Loucy (cell line): ENCODE data around the gene CYP4B1.

Experiments
- H2AFZ ChIP-seq: fragments of 200-600 bp; sonication (generic); 2 replicates; pipeline ENCODE4 v1.6.0; 2016; ENCODE audit warnings: antibody characterized with exemption, mild to moderate bottlenecking, low read length, moderate library complexity
- H3F3A ChIP-seq: fragments of 200-600 bp; 2 replicates; pipeline ENCODE4 v1.6.0; 2016; ENCODE audit warnings: antibody characterized with exemption, low read depth, mild to moderate bottlenecking
- H3K27me3 ChIP-seq: fragments of 200-600 bp; sonication (generic); 2 replicates; pipeline ENCODE4 v1.6.1; 2014; ENCODE audit warnings: low read length, mild to moderate bottlenecking; ENCODE audit not compliant: insufficient read depth, poor library complexity, severe bottlenecking
- H3K36me3 ChIP-seq: fragments of 200-600 bp; sonication (generic); 2 replicates; pipeline ENCODE4 v1.6.1; 2016; ENCODE audit warnings: low read length; ENCODE audit not compliant: insufficient read depth
- H3K4me1 ChIP-seq: fragments of 200-600 bp; sonication (generic); 2 replicates; pipeline ENCODE4 v1.5.1; 2014; ENCODE audit warnings: low read length, mild to moderate bottlenecking; ENCODE audit not compliant: insufficient read depth, poor library complexity, severe bottlenecking
- H3K4me2 ChIP-seq: fragments of 200-600 bp; sonication (generic); 2 replicates; pipeline ENCODE4 v1.6.0; 2014; ENCODE audit warnings: antibody characterized with exemption, low read length, low read depth, mild to moderate bottlenecking; ENCODE audit not compliant: poor library complexity, severe bottlenecking
- H3K4me3 ChIP-seq: fragments of 200-600 bp; sonication (generic); 2 replicates; pipeline ENCODE4 v1.5.1; 2014; ENCODE audit warnings: low read length, mild to moderate bottlenecking, mixed read lengths; ENCODE audit not compliant: poor library complexity, severe bottlenecking
- H3K79me2 ChIP-seq: fragments of 200-600 bp; sonication (generic); 2 replicates; pipeline ENCODE4 v1.6.1; 2014; ENCODE audit warnings: low read length; ENCODE audit not compliant: insufficient read depth
- H3K9ac ChIP-seq: fragments of 200-600 bp; sonication (generic); 2 replicates; pipeline ENCODE4 v1.6.0; 2014; ENCODE audit warnings: mild to moderate bottlenecking, low read depth, low read length, moderate library complexity; ENCODE audit not compliant: poor library complexity, severe bottlenecking
- H3K9me2 ChIP-seq: fragments of 200-600 bp; sonication (generic); replicated peaks from 2 replicates; pipeline ENCODE4 v1.6.1; 2016; ENCODE audit warnings: low read depth, low read length, mixed read lengths
- H3K9me3 ChIP-seq: fragments of 200-600 bp; sonication (generic); 2 replicates; pipeline ENCODE4 v1.6.1; 2014; ENCODE audit warnings: mild to moderate bottlenecking, antibody characterized with exemption, low read length, low read depth; ENCODE audit not compliant: insufficient read depth
- H4K20me1 ChIP-seq: fragments of 200-600 bp; sonication (generic); 2 replicates; pipeline ENCODE4 v1.6.0; 2014; ENCODE audit warnings: antibody characterized with exemption, low read length, mild to moderate bottlenecking; ENCODE audit not compliant: insufficient read depth, poor library complexity, severe bottlenecking
- EZH2phosphoT487 ChIP-seq: fragments of 200-600 bp; IDR thresholded peaks from 2 replicates; pipeline ENCODE4 v1.6.1; 2018; ENCODE audit warnings: antibody characterized with exemption, mild to moderate bottlenecking, moderate library complexity, borderline replicate concordance
- TF ChIP-seq, protein P1 (sequence below): fragments of 200-600 bp; sonication (generic); conservative IDR thresholded peaks from 2 replicates; pipeline ENCODE4 v1.5.1; 2014; ENCODE audit warnings: mild to moderate bottlenecking, antibody characterized with exemption, low read length

The CYP4B1 gene

DNA sequence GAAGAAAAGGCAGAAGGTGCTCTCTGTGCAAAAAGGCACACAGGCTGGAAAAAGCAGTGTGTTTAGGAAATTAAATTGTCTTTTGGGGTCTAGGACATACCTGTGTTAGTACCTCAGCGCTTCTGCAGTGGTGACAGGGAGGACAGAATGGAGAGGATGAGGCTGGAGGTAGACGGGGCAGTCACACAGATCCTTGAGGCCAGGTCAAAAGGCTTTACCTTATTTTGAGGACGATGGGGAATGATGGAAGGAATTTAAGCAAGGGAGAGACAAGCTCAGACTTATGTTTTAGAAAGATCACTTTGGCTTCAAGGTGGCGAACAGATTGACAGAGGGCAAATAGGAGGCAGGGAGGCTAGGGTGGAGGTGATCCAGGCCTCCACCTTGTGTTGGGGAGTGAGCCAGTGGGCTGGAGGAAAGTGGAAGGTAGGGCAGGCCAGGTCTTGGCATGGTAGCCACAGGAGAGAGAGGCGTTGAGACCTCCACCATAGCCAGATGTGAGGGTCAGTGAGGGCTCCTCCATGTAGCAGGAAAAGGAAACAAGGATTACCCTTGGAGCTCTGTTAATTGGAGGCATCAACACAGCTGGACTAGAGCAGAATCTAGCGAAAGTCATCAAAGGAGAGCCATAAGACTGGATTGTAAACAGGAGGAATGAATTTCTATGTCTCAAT lies 4.2 kb downstream of the CYP4B1 start:
- Histone ChIP-seq H3K9me3 (no peaks in the 10 kb centered on the region), H3K4me1 (no peaks in the 10 kb centered on the region), H3K4me2 (no peak overlapping the region), H4K20me1 (no peaks in the 10 kb centered on the region), H3F3A (no peaks in the 10 kb centered on the region), H3K9me2 (no peaks in the 10 kb centered on the region), H2AFZ (no peak overlapping the region), H3K9ac (no peak overlapping the region), H3K36me3 (no peaks in the 10 kb centered on the region), H3K79me2 (no peaks in the 10 kb centered on the region), H3K27me3 (no peaks in the 10 kb centered on the region), H3K4me3 (no peak overlapping the region)
- TF ChIP-seq, protein P1, sequence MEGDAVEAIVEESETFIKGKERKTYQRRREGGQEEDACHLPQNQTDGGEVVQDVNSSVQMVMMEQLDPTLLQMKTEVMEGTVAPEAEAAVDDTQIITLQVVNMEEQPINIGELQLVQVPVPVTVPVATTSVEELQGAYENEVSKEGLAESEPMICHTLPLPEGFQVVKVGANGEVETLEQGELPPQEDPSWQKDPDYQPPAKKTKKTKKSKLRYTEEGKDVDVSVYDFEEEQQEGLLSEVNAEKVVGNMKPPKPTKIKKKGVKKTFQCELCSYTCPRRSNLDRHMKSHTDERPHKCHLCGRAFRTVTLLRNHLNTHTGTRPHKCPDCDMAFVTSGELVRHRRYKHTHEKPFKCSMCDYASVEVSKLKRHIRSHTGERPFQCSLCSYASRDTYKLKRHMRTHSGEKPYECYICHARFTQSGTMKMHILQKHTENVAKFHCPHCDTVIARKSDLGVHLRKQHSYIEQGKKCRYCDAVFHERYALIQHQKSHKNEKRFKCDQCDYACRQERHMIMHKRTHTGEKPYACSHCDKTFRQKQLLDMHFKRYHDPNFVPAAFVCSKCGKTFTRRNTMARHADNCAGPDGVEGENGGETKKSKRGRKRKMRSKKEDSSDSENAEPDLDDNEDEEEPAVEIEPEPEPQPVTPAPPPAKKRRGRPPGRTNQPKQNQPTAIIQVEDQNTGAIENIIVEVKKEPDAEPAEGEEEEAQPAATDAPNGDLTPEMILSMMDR, result no peak
- TF ChIP-seq EZH2phosphoT487, result no peak

DNA sequence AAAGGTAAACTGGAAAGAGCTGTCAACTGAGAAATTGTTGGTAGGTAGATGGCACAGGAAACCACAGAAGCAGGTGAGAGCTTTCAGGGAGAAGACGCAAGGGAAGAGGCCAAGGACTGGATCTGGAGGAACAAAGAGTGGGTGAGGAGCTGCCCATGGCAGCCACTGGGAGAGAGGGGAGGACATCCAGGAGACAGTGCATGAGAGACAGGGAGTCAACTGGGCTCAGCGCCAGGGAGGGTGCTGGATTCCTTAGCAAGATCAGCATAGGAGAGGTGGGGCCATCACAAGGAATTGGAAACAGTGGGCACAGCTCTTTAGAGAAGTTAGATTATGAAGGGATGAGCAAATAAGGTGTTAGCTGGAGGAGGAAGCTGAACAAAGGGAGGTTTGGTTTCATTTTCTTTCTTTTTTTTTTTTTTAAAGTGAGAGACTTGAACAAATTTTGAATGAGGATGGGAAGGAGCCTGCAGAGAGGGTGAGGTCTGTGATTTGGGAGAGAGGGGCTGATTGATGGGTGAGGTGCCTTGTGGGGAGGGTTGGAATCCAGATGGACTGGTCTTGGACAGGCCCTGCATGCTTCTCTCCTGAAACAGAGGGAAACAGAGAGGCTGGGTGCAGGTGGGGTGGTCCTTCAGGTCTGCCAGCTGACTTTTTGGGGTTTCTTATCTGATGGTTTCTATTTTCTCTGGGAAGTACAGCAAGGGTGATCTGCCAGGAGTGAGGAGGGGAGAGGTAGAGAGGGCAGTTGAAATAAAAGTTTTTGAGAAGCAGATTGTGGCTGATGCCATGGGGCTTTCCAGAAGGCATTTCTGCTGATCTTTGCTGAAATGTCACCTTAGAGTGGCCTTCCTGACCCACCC lies 5.4 kb downstream of the CYP4B1 start:
- Histone ChIP-seq H3K9ac (no peak overlapping the region), H3F3A (no peaks in the 10 kb centered on the region), H3K9me3 (peaks cover 2% of the 10 kb centered on the region; the same call in 1 of the 2 replicates), H3K4me1 (no peaks in the 10 kb centered on the region), H3K27me3 (no peaks in the 10 kb centered on the region), H3K9me2 (no peaks in the 10 kb centered on the region), H4K20me1 (no peaks in the 10 kb centered on the region), H2AFZ (no peak overlapping the region), H3K4me3 (no peak overlapping the region), H3K4me2 (peak overlapping the region; percentile 3), H3K79me2 (no peaks in the 10 kb centered on the region), H3K36me3 (no peaks in the 10 kb centered on the region)
- TF ChIP-seq, protein P1, result no peak
- no peak for TF ChIP-seq EZH2phosphoT487

DNA sequence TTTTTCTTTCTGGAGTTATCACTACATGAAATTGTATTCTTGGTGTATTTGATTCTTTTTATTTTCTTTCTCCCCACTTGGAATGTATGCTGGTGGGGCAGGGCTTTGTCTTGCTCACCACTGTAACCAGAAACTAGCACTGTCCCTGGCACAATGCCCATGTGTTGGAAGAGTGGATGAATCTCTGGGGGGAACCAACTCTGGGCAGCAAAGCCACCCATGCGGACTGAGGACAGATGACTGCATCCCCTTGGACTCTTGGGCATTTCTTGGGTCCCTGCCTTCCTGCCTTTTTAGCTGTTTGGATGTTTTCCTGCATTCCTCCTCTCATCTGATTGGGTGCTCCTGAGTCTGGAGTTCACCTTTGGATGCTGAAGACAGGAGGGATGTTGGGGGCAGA lies 6.1 kb downstream of the CYP4B1 start:
- H3K4me3 ChIP-seq, result no peak overlapping the region
- no peak overlapping the region for H3K9ac ChIP-seq
- no peaks in the 10 kb centered on the region for H3K4me1 ChIP-seq
- no peaks in the 10 kb centered on the region for H3K27me3 ChIP-seq
- no peak overlapping the region for H3K4me2 ChIP-seq
- H4K20me1 ChIP-seq, result no peaks in the 10 kb centered on the region
- no peak for TF ChIP-seq EZH2phosphoT487
- TF ChIP-seq, protein P1, result no peak
- no peaks in the 10 kb centered on the region for H3K79me2 ChIP-seq
- H3K36me3 ChIP-seq, result no peaks in the 10 kb centered on the region
- H3K9me3 ChIP-seq, result peaks cover 7% of the 10 kb centered on the region; the same call in 1 of the 2 replicates
- no peak overlapping the region for H2AFZ ChIP-seq
- no peaks in the 10 kb centered on the region for H3F3A ChIP-seq
- H3K9me2 ChIP-seq, result no peaks in the 10 kb centered on the region
